HG03159 (cell line): ENCODE data around the gene SH3GL2.
A peak's percentile ranks its signal among the peaks of the same experiment; 100 is the strongest.
"Not testable (repeated sequence)": the region's sequence is repeated elsewhere in the genome, so short reads cannot be mapped to it uniquely, and the experiment has no call there.

Experiments used
- ATAC-seq: cut with Tn5 transposase; IDR thresholded peaks from one replicate; pipeline ENCODE4 v1.9.1; 2021; ENCODE audit warnings: mild to moderate bottlenecking, moderate library complexity; ENCODE audit not compliant: unreplicated experiment

The SH3GL2 gene

GRCh38 chr9:17742067-17742466 is 163.2 kb downstream of the SH3GL2 start:
- ATAC-seq, result no peak

- no peak for ATAC-seq
Observed at GRCh38 chr9:17744786-17745185, 165.9 kb downstream of the SH3GL2 start.

GRCh38 chr9:17750269-17750668 is 171.4 kb downstream of the SH3GL2 start:
- ATAC-seq, result no peak

- no peak for ATAC-seq
Observed at GRCh38 chr9:17751486-17751885, 172.6 kb downstream of the SH3GL2 start.

GRCh38 chr9:17752021-17752420 is 173.2 kb downstream of the SH3GL2 start:
- ATAC-seq, result no peak

- no peak for ATAC-seq
Observed at GRCh38 chr9:17757816-17758215, 178.9 kb downstream of the SH3GL2 start.

- no peak for ATAC-seq
Observed at GRCh38 chr9:17760250-17760649, 181.4 kb downstream of the SH3GL2 start.

- peak; percentile 46 for ATAC-seq
Observed at GRCh38 chr9:17761984-17762676, 183.3 kb downstream of the SH3GL2 start.

GRCh38 chr9:17764306-17764705 is 185.4 kb downstream of the SH3GL2 start:
- no peak for ATAC-seq

GRCh38 chr9:17765131-17765530 is 186.3 kb downstream of the SH3GL2 start:
- ATAC-seq, result not testable (repeated sequence)

- no peak for ATAC-seq
Observed at GRCh38 chr9:17772223-17772622, 193.4 kb downstream of the SH3GL2 start.

GRCh38 chr9:17775656-17776055 is 196.8 kb downstream of the SH3GL2 start:
- ATAC-seq, result no peak

GRCh38 chr9:17776735-17777134 is 197.9 kb downstream of the SH3GL2 start:
- ATAC-seq, result no peak

- ATAC-seq, result no peak
Observed at GRCh38 chr9:17777465-17777864, 198.6 kb downstream of the SH3GL2 start.

GRCh38 chr9:17782430-17783149 is 203.7 kb downstream of the SH3GL2 start:
- ATAC-seq, result no peak

GRCh38 chr9:17783227-17783626 is 204.4 kb downstream of the SH3GL2 start:
- ATAC-seq, result no peak

GRCh38 chr9:17789316-17789715 is 210.4 kb downstream of the SH3GL2 start:
- ATAC-seq, result no peak

GRCh38 chr9:17793713-17794622 is 215.1 kb downstream of the SH3GL2 start:
- ATAC-seq, result no peak

GRCh38 chr9:17795744-17796143 is 216.9 kb downstream of the SH3GL2 start:
- ATAC-seq, result no peak

- no peak for ATAC-seq
Observed at GRCh38 chr9:17799369-17799768, 220.5 kb downstream of the SH3GL2 start.

- ATAC-seq, result no peak
Observed at GRCh38 chr9:17800418-17800817, 221.6 kb downstream of the SH3GL2 start.
